Nasal cavity respiratory epithelium epithelial cell of viscerocranial mucosa (primary cell): ENCODE results near the gene RPS29. TPM values are rescaled to one million over a fixed set of nuclear protein-coding genes. Genes with fewer than 3 reads are reported as not detected.

ENCODE experiments used
- total RNA-seq: library from RNA; depleted of rRNA; stranded (reverse); fragments of >200 nt; gene quantifications from 2 replicates; pipeline ENCODE4 v1.2.3, GENCODE V29; 2014

Gene RPS29
- 506 and 2,249 TPM in 2 replicates for total RNA-seq

DNA sequence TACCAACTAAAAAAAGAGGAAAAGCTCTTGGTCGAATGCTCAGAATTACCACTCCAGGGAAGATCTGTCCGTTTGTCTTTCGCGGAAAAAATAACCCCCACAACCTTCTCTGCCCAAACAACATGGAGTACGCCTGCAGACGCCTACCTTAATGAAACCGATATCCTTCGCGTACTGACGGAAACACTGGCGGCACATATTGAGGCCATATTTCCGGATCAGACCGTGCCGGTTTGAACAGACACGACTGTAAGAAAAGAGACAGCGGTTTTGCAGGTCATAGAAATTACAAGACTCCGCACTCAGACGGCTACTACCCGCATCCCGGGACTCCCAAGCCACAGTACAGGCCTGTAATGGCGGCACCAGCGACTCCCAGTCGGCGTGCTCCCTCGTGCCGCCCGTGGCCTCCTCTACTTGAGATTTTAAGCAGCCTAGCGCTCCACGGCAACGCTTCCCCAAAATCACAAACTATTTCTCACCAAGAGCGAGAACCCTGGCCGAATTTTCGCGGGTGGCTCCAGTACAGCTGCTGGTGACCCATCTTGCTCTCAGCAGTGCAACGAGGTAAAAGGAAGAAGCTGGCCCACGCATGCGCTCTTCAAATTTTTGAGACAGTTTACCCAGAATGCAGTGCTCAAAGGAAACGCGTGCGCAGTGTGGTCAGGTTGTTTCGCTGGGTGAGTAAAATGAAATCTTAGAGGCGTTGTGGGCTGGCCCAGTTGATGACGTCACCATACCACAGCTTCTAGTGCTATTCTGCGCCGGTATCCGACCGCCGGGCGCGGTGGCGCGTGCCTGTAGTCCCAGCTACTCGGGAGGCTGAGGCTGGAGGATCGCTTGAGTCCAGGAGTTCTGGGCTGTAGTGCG is at the start of gene RPS29:
Gene RPS29, minus strand, starts transcription at position 578 of the 870 bp plus-strand sequence. Its CDS starts 34 bp downstream, at position 544.

DNA sequence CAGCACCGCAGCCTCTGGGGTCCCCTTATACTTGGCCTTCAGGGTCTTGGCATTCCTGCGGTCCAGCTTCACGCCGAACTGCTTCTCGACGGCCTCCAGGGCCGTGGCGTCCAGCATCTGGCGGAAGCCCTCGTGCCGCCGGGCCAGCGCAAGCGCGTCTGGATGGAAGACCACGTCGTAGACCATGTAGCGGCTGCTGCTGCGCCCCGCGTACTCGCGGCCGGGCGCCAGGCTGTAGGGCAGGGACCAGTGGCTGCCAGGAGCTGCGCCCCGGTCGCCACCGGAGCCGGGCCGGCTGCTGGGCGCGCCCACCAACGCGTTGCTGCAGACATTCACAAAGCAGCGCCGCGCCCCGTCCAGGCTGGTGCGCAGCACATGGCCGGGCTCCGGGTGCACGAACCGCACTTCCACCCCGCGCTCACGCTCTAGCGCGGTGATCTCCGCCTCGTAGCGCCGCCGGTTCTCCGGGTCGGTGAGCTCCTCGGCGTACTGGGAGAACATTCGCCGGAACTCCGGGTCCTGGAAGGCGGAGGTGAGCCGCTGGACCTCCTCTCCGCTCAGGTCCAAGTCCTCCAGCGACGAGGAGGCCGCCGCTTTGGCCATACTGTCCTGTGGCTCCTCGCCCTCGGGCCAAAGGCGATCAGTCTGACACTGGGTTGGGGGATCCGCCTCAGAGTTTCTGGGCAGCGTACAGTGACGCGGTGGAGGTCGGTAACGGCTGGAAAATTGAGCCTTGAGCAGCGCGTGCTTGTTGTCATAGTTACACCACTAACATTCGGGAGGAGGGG is 48.6 kb upstream of the RPS29 start, which contains the start of gene DNAAF2:
Gene DNAAF2, minus strand, starts transcription at position 698 of the 788 bp plus-strand sequence. Its CDS starts 95 bp downstream, at position 603.

DNA sequence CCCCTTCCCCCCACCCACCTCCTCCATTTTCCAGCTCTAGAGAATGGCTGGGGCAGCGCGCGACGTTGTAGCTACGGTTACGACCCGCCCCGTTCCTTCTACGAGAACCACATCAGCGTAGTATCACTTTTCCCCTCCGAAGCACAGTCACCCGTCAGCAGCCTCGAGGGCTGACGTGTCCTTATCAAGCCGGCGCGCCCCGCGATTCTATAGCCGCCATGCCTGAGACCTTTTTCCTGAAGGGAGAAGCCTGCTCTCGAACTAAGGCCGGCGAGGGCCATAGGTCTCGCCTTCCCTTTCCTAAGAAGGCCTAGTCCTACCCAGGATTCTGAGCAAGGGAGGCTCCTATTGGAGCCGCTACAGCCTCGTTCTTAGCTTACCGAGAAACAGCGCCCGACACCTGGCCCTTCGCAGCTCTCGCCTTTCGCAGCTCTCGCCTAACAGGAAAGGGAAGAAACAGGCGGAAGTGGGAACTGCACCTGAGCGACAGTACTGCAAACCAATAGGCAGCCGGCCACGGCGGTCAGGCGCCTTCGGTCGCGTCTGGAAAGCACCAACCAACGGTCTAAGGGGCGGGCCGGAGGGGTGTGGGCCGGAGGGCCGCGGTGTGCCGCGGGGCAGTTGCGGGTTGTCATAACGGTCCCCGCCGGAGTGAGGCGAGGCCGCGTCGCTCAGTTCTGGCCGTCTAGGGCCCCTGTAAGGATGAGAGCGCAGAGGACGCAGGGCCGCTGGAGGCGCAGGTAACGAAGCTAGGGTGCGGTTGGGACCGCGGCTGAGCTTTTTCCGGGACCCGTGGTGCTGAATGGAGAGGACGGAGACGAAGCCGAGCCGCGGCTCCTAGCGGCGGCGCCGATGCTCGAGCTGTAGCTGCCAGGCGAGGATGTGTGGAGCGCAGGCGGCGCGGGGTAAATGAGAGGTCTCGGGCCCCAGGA is 34.3 kb upstream of the RPS29 start, which contains the start of the genes MGAT2 and RPL36AL:
Gene MGAT2, plus strand, starts transcription at position 618 of the 932 bp plus-strand sequence. CDS start 470 bp downstream, outside the sequence.
Gene RPL36AL, minus strand, starts transcription at position 445 of the 932 bp plus-strand sequence. CDS start 1,522 bp downstream, outside the sequence.

GRCh38 chr14:49598485-49599300 is 12.5 kb upstream of the RPS29 start, which contains the start of gene LRR1:
TSS of gene LRR1 (plus strand) at chr14:49598940. CDS start at chr14:49599021, 81 bp downstream.

Other genes starting within 250 kb of the RPS29 start
- gene LRR1, start 12.6 kb upstream of the RPS29 start, total RNA-seq: 8.6 and 10.6 TPM in 2 replicates
- 286 and 384 TPM in 2 replicates for gene RPL36AL, start 34.2 kb upstream of the RPS29 start, total RNA-seq
- gene MGAT2, start 34.4 kb upstream of the RPS29 start, total RNA-seq: 33.5 and 43.7 TPM in 2 replicates
- 12.6 and 12.9 TPM in 2 replicates for gene DNAAF2, start 48.9 kb upstream of the RPS29 start, total RNA-seq
- 1.4 and 2.4 TPM in 2 replicates for gene POLE2, start 101.8 kb upstream of the RPS29 start, total RNA-seq
- 0.68 and 1.2 TPM in 2 replicates for gene KLHDC1, start 106.7 kb upstream of the RPS29 start, total RNA-seq
- gene KLHDC2, start 181.8 kb upstream of the RPS29 start, total RNA-seq: 64.9 and 86.5 TPM in 2 replicates